Activated T-cell treated with anti-CD3 and anti-CD28 coated beads, Interleukin-2, amount 50 U/mL, for 4 hours (primary cell): Measurements from ENCODE around the gene FOXA1. TPM values are rescaled to one million over a fixed set of nuclear protein-coding genes. Genes with fewer than 3 reads are reported as not detected.

ENCODE experiments used
- ATAC-seq, 2 donors: fragments of 200-7000 bp; cut with Tn5 transposase; one replicate each; pipeline ENCODE4 v1.10.0; 2021
- DNase-seq: peaks from one replicate; pipeline ENCODE4 v3.0.0-alpha.2; 2020
- H3K27me3 Mint-ChIP-seq: one replicate; pipeline ENCODE4 v1.8.0; 2021; ENCODE audit warnings: low read depth, mixed read lengths
- H3K36me3 Mint-ChIP-seq: one replicate; pipeline ENCODE4 v1.8.0; 2022; ENCODE audit warnings: mixed read lengths; ENCODE audit not compliant: insufficient read depth
- H3K4me1 Mint-ChIP-seq: one replicate; pipeline ENCODE4 v1.8.0; 2021; ENCODE audit warnings: low read depth, mixed read lengths
- H3K4me3 Mint-ChIP-seq: one replicate; pipeline ENCODE4 v1.8.0; 2021; ENCODE audit warnings: mild to moderate bottlenecking, moderate library complexity, mixed read lengths
- H3K9me3 Mint-ChIP-seq: one replicate; pipeline ENCODE4 v1.8.0; 2021; ENCODE audit warnings: mixed read lengths
- total RNA-seq, 3 donors: library from RNA; stranded (reverse); gene quantifications; one replicate each; pipeline ENCODE4 v1.2.1, GENCODE V29; 2021

FOXA1 gene
- total RNA-seq, 3 donors from 2014 or later: 0.34 to 0.68 (median 0.35) TPM

DNA sequence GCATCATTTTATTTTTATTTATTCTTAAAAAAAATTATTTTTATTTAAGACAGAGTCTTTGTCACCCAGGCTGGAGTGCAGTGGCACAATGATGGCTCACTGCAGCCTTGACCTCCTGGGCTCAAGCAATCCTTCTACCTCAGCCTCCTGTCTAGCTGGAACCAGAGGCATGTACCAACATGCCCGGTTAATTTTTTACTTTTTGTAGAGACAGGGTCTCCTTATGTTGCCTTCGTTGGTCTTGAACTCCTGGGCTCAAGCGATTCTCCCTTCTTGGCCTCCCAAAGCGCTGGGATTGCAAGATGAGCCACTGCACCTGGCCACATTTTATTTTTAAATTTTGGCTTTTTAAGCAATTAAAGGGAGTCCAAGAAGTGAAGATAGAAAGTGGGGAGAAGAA lies 21.8 kb upstream of the FOXA1 start:
- H3K4me3 Mint-ChIP-seq: no peak overlapping the region

DNA sequence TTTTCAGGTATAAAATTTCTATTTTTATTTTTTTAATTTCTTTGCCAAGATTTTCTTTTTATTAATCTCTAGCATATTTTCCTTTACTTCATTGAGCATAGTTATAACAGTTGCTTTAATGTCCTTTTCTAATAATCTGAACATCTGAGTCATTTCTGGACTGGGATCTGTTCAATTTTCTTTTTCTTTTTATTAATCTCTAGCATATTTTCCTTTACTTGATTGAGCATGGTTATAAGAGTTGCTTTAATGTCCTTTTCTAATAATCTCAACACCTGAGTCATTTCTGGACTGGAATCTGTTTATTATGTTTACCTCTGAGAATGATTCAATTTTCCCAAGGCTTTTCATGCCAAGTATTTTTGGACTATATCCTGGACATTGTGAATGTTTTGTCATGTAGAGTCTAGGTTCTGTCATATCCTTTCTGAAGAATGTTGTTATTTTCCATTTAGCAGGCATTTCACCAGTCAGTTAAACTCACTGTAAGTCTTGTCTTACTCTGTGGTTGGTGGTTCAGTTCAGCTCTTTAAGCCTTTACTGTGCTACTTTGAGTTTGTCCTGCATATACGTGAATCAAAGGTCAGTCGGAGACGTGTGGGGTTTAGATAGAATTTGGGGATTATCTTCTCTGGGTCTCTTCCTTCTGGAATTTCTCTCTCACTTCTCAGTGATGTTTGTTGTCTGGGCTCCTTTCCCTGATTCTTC lies 20.7 kb upstream of the FOXA1 start:
- peaks cover 10% of the 10 kb centered on the region for H3K27me3 Mint-ChIP-seq
- no peak for ATAC-seq
- H3K36me3 Mint-ChIP-seq: peaks cover 2% of the 10 kb centered on the region
- no peak overlapping the region for H3K4me3 Mint-ChIP-seq
- no peaks in the 10 kb centered on the region for H3K4me1 Mint-ChIP-seq
- no peak for DNase-seq
- peaks cover 39% of the 10 kb centered on the region for H3K9me3 Mint-ChIP-seq

More for the DNA sequence above, 21.8 kb upstream of the FOXA1 start:
- H3K27me3 Mint-ChIP-seq: peaks cover 10% of the 10 kb centered on the region
- ATAC-seq (no peak), DNase-seq (no peak)
- peaks cover 34% of the 10 kb centered on the region for H3K9me3 Mint-ChIP-seq
- H3K36me3 Mint-ChIP-seq: peaks cover 2% of the 10 kb centered on the region
- no peaks in the 10 kb centered on the region for H3K4me1 Mint-ChIP-seq

DNA sequence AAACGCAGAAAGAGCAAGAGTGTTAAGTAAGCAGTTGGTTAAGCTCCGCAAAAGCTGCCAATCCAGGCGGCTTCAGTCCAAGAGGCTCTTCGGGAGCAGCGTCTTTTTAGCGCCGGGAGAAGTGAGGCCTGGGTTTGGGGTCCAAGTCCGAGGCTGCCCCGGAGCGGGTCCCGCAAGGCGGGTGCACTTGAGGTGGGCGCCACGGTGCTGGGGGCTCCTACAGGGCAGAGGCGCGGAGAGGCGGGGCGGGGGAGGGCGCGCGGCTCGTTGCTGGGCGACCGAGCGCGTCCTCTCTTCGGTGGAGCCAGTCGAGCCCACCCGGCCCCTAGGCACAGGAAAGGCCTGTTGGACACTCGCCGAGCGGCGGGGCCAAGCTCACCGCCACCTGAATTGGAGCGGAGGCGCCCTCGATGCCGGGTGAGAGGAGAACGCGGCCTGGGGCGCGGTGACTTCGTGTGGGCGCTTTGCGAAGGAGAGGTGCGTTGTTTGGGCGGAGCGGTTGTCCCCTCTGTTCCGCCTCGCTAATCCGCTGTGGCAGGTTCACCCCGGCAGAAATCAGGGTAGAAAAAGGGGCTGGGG lies 16.0 kb upstream of the FOXA1 start:
- DNase-seq (no peak), ATAC-seq (no peak)
- Mint-ChIP-seq H3K4me3 (no peak overlapping the region), H3K9me3 (peaks cover 40% of the 10 kb centered on the region), H3K4me1 (no peaks in the 10 kb centered on the region), H3K36me3 (peaks cover 2% of the 10 kb centered on the region), H3K27me3 (peaks cover 20% of the 10 kb centered on the region)

DNA sequence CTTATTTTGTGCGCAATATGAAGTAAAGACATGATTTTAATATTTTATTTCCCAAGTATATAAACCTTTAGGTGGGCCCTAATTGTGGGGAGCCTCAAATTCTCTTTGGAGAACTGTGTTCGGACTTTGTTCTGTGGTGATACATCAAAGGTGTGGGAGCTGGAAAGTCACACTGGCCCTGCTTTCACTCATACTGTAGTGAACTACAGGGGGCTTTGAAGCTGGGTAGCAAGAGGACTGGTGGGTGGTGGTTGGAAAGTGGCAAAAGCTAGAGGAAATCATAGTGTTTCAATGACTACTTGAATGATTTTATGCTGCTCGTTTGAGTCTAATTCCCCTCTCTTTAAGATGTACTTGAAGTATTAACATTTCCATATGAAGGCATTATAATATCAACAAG lies 13.6 kb upstream of the FOXA1 start:
- H3K4me1 Mint-ChIP-seq: no peaks in the 10 kb centered on the region
- no peaks in the 10 kb centered on the region for H3K36me3 Mint-ChIP-seq
- H3K4me3 Mint-ChIP-seq: no peak overlapping the region
- H3K9me3 Mint-ChIP-seq: peaks cover 23% of the 10 kb centered on the region
- ATAC-seq (no peak), DNase-seq (no peak)
- H3K27me3 Mint-ChIP-seq: peaks cover 29% of the 10 kb centered on the region

DNA sequence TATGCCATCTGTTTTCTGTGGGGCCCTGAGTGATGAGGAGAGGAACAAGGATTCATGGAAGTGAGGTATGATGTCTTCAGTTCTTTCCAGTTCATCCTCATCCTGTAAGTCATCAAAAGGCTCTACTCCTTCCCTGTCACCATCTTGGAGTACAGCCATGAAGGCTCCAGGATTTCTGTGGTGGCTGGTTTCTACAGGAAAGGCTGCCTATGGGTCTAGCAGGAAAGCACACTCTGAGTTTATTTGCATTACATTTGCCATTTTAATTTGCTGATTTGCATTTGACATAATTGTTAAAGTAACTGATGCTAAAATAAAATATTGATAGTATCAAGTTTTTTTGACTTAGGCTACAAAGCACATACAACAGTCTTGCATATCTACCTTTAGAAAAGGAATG lies 11.6 kb upstream of the FOXA1 start:
- H3K27me3 Mint-ChIP-seq: peaks cover 43% of the 10 kb centered on the region
- no peaks in the 10 kb centered on the region for H3K4me1 Mint-ChIP-seq
- H3K4me3 Mint-ChIP-seq: no peak overlapping the region
- H3K9me3 Mint-ChIP-seq: peaks cover 17% of the 10 kb centered on the region
- no peaks in the 10 kb centered on the region for H3K36me3 Mint-ChIP-seq
- no peak for ATAC-seq
- DNase-seq: no peak

DNA sequence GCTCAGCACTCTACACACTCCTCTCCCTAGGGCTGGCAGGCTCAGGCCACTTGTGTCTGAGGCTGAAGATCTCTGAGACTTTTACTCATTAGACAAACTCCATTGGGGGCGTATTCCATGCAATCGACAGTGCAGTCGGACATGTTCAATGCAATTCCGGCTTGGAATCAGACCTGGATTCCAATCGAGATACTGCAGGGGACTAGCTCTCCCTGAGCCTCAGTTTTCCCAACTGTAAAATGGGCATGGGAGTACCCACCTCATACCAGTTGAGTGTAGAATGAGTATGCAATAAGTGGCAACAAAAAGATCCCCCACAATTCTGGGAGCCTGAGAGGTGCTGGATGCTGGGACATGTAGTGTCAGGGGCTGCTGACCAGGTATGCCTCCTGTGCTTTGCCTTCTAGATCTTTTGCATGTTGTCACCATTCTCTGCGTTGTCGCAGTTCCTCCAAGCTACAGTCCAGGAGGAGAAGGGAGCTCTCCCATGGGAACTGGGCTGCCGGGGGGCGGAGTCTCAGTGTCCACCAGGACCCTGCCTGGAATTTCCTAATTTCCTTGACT lies 8.7 kb upstream of the FOXA1 start:
- Mint-ChIP-seq H3K9me3 (peaks cover 8% of the 10 kb centered on the region), H3K4me1 (peaks cover 5% of the 10 kb centered on the region), H3K4me3 (no peak overlapping the region), H3K27me3 (peaks cover 60% of the 10 kb centered on the region), H3K36me3 (no peaks in the 10 kb centered on the region)
- DNase-seq: no peak
- no peak for ATAC-seq

DNA sequence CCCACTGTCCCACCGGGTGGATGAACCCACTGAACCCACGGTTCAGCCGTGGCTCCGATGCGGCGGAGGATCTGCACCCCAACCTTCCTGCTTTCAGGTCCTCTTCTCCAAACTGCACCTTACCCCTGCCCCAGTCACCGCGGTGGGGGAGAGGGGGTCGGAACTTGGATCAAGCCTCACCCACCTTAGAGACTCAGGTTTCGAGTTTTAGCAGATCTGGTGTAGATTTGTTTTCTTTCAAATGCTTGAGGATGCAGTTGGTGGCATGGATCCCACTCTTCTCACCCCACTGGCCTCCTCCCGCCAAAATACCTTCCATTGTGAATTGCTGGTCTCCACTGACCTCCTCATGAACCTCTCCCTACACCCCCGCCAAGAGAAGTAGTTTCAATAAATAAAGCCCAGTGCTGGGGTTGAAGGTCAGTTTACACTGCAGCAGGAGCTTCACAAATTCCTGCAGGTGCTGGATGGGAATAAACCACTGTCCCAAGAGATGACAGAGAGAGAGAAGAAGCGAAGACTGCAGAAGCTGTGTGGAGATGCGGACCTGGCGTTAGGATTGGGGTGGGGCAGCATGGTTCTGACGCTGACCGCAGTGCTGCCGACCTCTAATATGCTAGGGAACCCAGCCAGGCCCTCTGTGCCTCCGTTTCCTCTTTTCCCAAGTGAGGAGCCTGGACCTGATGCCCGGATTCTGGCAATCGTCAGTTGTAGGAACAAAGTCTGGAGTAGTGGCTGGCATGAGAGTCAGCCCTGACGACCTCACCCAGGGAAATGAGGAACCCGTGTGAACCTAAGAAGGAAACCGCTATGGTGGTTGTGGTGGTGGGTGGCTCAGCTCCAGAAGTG lies 7.8 kb upstream of the FOXA1 start:
- H3K4me1 Mint-ChIP-seq: peaks cover 7% of the 10 kb centered on the region
- peaks cover 8% of the 10 kb centered on the region for H3K9me3 Mint-ChIP-seq
- H3K36me3 Mint-ChIP-seq: no peaks in the 10 kb centered on the region
- ATAC-seq (no peak), DNase-seq (no peak)
- peaks cover 68% of the 10 kb centered on the region for H3K27me3 Mint-ChIP-seq
- no peak overlapping the region for H3K4me3 Mint-ChIP-seq

DNA sequence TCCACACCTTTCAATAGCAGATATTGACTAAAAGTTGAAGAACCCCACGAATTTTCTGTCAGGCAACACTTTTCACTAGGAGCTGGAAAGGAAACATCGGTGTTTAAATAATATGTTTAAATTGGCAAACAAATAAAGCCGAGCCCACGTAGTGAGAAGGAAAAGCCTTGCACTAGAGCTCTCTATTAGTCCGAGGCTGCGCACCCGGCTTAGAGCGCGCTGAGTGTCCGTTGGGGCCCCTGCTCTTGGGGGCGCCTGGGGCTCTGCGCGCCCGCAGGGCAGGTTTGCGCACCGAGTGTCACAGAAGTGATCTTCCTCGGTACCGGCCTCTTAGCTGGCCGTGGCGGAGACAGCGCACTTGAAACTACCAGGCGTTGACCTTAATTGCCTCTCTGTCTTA lies 6.8 kb upstream of the FOXA1 start:
- H3K9me3 Mint-ChIP-seq: peaks cover 8% of the 10 kb centered on the region
- no peaks in the 10 kb centered on the region for H3K36me3 Mint-ChIP-seq
- H3K4me1 Mint-ChIP-seq: peaks cover 7% of the 10 kb centered on the region
- ATAC-seq (no peak), DNase-seq (no peak)
- H3K27me3 Mint-ChIP-seq: peaks cover 77% of the 10 kb centered on the region
- no peak overlapping the region for H3K4me3 Mint-ChIP-seq

DNA sequence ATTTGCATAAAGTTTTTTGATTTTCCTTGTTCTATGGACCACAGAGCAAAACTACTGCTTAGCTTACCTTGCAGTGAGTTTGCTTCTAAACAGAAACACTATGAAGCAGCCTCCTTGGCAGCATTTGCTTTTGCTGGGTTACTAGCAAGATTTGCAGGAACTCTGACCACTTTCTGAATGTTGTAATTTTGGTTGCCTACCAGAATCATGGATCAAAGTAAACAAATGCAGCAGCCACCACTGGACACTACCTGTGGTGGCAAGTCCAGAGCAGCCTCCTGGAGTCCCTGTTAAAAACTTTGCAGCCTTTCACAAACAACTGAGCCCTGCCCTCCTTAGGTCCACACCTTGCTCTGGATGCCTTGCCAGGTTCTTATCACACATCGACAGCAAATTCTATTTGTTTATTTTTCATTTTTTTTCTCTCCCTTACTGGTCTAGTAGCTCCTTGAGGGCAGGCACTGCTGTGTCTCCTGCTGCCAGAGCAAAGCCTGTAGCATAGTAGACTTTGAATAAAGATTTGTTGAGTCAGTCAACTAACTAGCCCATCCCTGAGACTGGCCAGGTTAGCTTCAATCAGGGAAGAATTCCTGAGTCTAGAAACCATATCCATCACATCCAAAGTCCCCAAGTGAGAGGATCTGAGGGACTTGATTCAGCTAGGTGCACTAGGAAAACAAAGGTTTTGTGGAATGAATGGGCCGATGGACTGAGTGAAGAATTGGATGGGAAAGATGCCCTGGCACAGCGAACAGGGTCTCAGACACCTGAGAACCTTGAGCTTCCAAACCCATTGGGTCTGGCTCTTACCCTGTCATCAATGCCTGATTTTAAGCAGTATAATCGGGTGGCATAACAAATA lies 6.1 kb upstream of the FOXA1 start:
- Mint-ChIP-seq H3K4me3 (no peak overlapping the region), H3K9me3 (peaks cover 4% of the 10 kb centered on the region), H3K27me3 (peaks cover 80% of the 10 kb centered on the region), H3K4me1 (peaks cover 12% of the 10 kb centered on the region), H3K36me3 (no peaks in the 10 kb centered on the region)
- ATAC-seq (no peak), DNase-seq (no peak)

DNA sequence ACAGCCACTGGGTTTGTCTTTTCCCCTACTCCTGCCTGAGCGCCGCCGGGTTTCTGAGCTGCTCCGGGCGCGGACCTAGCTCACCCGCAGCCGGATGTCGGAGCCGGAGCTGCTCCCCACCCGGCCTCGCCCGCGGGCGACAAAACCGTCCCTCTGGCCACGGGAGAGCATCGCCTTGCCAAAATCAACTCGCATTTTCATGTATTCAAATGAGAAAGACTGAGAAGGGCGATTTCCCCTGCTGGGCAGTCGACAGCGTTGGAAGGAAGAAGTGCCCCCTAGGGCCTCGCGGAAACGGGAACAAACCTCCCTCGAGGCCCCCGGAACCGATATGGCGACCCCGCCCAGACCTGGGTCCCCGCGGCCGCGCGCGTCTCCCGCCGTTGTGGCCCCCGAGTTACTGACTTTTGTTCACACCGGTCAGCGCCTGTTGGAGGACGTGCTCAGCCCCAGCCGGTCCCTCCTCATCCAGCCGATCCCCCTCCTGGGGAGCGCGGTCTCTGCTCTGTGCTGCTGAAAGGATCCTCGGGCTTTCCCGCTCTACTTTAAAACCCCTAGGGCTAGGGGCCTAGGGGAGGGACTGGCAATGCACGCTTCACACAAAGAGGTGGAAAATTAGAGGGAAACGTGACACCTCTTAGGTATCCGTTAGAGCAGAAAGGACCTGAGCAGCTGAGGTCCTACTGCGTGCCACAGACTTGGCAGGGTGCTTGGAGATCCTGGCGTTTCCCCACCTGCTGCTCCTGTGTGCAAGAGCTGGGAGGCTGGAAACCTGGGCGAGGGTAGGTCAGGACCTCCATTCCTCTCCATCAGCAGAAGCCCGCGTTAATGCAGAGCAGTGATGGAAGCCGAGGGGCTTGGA lies 4.7 kb upstream of the FOXA1 start:
- H3K4me3 Mint-ChIP-seq: no peak overlapping the region
- ATAC-seq (no peak), DNase-seq (no peak)
- no peaks in the 10 kb centered on the region for H3K36me3 Mint-ChIP-seq
- peaks cover 16% of the 10 kb centered on the region for H3K4me1 Mint-ChIP-seq
- peaks cover 4% of the 10 kb centered on the region for H3K9me3 Mint-ChIP-seq
- H3K27me3 Mint-ChIP-seq: peaks cover 82% of the 10 kb centered on the region

DNA sequence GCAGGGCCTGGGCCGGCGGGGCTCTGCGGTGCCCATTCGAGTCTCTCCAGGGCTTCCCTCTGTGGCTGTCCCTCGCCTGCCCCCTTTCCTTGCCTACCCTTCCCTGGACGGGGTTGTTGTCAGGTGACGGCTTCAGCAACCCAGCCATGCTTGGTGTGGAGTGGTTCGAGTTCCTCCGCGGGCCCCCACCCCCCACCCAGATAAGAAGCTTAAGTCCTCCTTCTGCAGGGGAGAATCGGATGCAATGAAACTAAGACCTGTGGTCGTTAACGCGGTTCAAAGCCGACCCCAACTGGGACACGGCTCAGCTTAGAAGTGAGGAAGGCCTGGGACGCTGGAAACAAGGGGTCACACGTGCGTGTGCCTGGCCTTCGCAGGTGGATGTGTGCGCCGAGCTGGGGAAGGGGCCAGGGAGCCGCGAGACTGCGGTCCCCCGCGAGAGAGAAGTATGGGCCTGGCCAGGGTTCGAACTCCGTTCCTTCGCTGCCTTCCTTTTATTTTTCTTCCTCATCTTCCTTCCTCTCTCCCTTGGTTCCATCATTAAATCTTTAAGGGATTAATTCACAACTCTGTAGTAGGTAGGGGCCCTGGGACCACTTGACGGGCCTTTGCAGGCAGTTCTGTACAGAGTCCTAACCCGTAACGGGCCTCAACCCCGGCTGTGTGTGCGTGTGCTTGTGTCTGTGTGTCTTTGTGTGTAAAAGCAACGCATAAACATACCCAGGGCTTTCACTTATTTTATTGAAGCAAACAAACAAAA lies 3.9 kb upstream of the FOXA1 start:
- H3K27me3 Mint-ChIP-seq: peaks cover 84% of the 10 kb centered on the region
- H3K9me3 Mint-ChIP-seq: peaks cover 7% of the 10 kb centered on the region
- H3K4me3 Mint-ChIP-seq: peak overlapping the region; percentile 29
- peaks cover 20% of the 10 kb centered on the region for H3K4me1 Mint-ChIP-seq
- H3K36me3 Mint-ChIP-seq: peaks cover 3% of the 10 kb centered on the region
- DNase-seq (no peak), ATAC-seq (no peak)

DNA sequence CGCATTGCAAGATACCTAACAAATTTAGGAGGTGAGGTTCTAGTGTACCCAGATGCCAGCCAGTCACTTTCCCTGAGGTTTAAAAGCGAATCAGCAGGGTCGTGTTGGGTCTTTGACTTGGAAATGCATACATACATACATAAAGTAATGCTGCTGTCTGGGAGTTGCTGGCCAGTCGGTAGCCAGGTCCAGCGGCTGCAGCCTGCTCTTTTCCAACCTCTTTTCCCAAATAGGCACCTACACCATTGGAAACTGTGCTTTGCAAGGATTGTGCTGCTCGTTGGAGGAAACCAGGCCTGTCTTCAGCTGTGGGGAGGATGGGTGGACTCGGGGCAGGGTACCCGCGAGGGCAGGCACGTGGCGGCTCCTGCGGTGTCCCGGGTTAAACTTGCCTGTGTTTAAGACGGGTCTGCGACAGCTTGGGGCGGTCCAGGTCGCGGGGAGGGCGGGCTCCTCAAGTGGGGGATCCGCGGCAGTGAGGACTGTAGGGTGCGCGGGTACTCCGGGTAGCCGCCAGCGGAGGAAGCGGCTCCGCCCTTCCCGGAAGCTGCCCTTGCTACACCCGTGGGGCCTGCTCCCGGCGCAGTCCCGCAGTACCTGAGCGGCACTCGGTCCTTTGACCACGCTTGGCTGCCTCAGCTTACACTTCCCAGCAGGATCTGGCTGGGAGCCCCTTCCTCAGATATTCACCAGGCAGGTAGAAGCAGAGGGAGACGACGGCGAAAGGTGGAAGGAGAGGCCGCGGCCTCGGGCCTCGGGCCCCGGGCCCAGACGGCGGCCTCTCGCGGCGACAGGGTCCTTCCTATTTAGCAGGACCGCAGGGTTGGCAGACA lies 3.1 kb upstream of the FOXA1 start:
- ATAC-seq: no peak
- peaks cover 3% of the 10 kb centered on the region for H3K36me3 Mint-ChIP-seq
- peaks cover 21% of the 10 kb centered on the region for H3K4me1 Mint-ChIP-seq
- no peak overlapping the region for H3K4me3 Mint-ChIP-seq
- DNase-seq: no peak
- peaks cover 8% of the 10 kb centered on the region for H3K9me3 Mint-ChIP-seq
- H3K27me3 Mint-ChIP-seq: peaks cover 84% of the 10 kb centered on the region
